HuH-7.5 (cell line): Measurements from ENCODE around the gene RASGEF1B.
A peak's percentile ranks its signal among the peaks of the same experiment; 100 is the strongest.
"Not testable (repeated sequence)": the region's sequence is repeated elsewhere in the genome, so short reads cannot be mapped to it uniquely, and the experiment has no call there.

ENCODE experiments used
- DNase-seq: peaks from one replicate; pipeline ENCODE4 v3.0.0; 2011; ENCODE audit warnings: low spot score

The RASGEF1B gene

DNA sequence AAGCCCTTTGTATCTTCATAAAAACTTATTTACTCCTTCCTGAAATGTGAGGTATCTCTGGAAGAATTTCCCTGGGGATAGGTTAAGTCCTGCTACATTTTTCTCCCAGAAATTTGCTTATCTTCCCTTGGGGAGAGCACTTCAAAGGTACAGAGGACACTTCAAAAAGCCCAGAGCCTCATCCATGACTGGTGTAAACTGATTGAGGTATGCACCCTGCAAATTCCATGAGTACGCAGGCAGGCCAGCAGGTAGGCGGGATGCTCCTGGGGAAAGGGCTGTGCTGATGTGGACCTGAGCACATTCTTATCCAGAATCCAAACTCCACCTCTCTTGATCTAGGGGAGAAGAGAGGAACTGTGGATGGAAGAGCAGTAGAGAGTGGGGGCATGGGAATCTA lies 26.3 kb upstream of the RASGEF1B start:
- no peak for DNase-seq

DNA sequence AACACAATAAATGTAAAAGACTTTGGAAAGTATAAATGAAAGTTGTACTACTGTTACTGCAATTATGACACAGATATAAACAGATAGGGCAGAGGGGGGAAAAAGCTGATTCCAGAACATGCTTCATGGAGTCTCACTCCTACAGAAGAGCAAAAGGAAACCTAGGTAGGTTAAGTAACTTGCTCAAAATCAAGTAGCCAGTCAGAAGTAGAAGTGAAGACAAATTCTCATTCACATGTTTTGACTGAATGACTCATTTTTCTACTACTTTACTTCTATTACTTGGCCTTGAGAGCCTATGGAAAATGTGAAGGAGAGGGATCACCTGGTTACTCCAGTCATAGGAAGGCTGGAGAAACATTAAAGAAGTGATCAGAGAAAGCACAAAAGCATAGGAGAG lies 23.6 kb upstream of the RASGEF1B start:
- DNase-seq: no peak

DNA sequence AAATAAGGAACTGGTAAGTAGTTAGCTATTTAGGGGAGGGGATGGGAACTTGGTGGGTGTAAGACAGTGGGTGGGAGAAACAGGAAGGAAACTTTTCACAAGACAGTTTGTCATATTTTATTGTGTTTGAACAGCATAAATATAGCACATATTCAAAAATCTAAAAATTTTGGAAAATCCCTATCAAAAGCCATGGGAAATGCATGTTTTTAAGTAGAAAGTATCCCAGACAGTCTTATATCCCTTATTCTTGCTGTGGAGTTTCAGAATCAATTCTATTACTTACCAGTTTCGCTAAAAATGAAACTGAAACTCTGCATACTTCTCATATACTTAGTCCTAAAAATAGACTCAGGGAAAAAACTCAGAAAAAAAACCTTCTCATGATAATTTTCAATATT lies 22.3 kb upstream of the RASGEF1B start:
- no peak for DNase-seq

DNA sequence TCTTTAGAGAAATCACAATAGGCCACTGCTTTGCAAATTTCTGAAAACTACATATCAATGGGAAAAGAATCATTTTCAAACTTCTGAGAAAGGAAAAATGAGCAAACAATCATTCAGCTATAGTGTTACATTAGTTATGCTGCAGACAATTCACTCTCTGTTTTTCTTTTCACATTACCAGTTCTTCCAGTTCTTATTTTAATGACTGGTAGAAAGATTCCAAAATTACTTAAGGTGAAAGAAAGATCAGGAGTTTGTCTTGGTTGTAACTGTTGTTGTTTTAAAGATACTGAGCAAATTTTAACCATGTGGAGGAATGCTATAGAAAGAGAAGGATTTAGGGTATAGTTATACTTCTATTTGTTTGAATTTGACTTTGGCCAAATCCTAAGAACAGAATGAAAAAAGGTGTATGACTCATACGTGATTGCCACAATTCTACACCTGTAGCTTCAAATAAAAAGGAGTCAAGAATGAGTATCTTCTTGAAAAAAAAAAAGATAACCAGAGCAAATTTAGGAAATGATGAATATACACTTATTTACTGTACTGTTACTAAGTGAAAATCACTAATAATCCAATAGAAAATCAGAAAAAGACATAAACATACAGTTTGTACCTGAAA lies 21.0 kb upstream of the RASGEF1B start:
- DNase-seq: no peak

DNA sequence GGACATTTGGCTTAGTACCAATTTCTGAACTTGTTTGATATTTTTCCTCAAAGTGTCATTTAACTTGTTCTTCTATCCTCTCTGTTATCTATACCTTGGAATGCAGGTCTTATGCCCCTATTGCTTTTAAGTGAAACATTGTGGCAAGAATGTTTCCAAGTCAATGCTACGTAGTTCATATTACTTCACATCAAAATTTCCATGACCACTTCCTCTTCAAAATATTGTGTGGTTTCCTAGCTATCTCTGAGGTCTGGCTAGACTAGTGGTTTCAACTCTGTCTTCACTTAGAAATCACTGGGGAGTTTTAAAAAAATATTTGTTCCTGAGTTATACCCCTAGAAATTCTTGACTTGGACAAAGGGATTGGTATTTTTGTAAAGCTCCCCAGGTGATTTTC lies 20.2 kb upstream of the RASGEF1B start:
- DNase-seq: no peak

DNA sequence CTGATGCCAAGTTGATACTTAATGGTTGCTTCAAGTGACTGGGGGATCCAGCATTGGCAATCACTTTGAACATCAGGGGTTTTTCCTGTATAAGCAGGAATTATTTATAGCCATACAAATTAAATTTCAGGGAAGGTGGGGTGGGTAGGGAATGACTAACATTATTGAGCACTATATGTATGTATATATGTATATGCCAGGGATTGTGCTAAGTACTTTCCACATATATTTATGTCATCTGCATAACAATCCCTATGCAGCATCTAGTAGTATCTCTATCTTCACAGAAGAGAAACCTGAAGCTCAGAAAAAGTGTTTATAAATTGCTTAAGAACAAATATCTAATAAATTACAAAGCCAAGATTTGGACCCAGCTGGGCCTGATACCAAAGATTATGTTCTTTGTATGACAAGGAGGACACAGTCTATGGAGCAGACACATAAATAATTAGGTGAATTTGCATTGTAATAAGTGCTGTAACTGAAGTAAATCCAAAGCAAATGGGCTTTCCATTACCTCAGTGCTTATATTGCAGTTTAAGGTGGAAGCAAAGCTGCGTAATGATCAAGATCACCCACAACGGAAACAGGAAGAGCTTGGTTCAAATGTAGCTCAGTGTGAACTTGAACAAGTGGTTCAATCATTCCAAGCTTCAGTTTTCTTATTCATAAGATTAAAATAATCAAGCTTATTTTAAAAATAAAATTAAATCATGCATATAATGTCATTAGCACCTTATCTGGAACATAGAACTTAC lies 18.9 kb upstream of the RASGEF1B start:
- DNase-seq: no peak

DNA sequence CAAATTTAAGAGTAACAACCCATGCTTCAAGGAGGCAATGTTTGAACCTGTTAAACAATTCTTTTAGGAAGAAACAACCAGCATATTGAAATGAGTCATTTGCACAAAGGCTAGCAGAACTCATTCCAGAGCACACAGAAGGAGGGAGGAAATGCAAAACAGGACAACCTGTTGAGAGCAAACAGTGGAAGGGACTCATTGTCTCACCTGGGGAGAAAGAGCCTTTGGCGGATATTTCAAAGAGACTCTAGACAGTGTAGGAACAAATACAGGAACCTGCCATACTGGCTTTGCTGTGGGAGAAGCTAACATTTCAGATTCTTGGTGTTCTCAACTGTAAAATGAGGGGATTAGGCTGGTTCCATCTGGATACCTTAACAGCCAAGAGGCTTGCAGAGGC lies 14.8 kb upstream of the RASGEF1B start:
- DNase-seq: no peak

DNA sequence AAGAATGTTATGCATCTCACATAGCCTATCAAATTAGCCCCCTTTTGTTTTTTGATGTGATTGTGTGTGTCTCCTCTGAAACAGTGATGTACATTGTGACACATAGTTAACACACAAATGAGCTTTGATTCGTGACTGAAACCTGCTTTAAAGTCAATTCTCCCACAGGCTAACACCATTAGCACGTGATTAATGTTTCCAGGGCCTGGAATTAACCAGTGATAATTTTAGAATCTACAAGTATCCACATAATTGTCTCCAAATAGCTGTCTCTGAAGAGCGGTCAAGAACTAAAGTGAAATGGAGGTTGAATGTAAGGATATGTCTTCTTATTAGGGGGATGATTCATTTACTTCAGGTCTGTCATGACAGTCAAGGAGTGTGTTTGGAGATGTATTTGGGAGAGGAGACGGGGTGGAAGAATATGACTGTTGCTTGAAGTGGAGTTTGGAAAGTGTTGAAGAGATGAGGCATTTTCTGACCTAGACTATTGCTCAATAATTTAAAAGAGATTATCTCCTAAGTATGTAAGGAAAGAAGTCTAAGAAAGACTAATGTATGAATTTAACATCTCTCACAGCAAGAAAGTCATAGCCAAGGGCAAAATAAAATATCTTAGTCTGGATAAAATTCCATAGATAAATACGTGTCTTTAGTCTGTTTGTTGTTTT lies 13.7 kb upstream of the RASGEF1B start:
- DNase-seq: no peak

DNA sequence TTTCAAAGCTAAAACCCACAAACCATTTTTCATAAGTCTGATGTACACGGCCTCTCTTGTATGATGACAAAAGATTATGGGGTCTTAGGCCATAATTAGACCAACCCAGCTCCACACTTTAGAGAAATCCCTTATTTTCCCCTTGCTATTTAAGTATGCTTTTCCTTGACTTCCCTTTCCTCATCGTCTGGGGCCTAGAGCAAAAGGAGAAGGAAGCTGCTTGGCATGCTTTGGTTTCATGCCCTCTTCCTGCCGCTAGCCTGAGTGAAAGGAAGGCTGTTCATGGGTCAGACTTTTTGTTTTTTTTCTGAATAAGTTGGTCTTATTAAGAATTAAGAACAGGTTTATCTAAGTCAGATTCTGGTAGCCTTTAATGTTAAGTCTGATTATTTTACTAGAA lies 10.6 kb upstream of the RASGEF1B start:
- no peak for DNase-seq

DNA sequence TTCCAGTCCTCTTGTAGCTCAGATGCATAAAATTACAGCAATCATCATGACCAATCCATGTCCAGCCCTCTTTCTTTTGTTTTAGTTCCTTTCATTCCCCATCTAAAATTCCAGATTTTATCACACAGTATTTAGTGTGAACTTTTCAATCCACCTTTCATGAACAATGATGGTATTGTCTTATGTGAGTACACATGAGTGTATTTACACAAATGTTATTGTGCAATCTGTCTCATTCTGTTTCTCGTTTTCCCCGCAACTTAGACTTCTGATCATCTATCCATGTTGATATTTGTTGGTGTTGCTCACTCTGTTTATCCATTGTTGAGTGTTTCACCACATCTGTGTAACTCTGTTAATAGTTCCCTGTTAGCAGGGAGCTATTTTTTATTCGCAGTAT lies 9.4 kb upstream of the RASGEF1B start:
- no peak for DNase-seq

DNA sequence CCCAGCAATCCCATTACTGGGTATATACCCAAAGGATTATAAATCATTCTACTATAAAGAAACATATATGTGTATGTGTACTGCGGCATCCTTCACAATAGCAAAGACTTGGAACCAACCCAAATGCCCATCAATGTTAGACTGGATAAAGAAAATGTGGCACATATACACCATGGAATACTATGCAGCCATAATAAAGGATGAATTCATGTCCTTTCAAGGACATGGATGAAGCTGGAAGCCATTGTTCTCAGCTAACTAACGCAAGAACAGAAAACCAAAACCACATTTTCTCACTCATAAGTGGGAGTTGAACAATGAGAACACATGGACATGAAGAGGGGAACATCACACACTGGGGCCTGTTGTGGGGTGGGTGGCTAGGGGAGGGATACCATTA lies 7.9 kb upstream of the RASGEF1B start:
- DNase-seq: not testable (repeated sequence)

DNA sequence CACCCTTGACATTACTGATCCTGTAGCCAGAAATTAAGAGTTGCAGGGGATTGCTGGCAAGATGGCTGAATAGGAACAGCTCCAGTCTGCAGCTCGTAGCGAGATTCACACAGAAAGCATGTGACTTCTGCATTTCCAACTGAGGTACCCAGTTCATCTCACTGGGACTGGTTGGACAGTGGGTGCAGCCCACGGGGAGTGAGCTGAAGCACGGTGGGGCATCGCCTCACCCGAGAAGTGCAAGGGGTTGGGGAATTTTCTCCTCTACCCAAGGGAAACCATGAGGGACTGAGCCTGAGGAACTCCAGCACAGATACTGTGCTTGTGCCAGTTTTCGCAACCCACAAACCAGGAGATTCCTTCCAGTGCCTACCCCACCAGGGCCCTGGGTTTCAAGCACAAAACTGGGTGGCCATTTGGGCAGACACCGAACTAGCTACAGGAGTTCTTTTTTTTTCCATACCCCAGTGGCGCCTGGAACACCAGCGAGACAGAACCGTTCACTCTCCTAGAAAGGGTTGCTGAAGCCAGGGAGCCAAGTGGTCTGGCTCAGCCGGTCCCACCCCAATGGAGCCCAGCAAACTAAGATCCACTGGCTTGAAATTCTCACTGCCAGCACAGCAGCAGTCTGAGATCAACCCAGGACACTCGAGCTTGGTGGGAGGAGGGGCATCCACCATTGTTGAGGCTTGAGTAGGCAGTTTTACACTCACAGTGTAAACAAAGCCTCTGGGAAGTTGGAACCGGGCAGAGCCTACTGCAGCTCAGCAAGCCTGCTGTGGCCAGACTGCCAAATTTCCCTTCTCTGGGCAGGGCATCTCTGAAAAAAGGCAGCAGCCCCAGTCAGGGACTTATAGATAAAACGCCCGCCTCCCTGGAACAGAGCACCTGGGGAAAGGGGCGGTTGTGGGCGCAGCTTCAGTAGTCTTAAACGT lies 1.9 kb upstream of the RASGEF1B start:
- DNase-seq: not testable (repeated sequence)

DNA sequence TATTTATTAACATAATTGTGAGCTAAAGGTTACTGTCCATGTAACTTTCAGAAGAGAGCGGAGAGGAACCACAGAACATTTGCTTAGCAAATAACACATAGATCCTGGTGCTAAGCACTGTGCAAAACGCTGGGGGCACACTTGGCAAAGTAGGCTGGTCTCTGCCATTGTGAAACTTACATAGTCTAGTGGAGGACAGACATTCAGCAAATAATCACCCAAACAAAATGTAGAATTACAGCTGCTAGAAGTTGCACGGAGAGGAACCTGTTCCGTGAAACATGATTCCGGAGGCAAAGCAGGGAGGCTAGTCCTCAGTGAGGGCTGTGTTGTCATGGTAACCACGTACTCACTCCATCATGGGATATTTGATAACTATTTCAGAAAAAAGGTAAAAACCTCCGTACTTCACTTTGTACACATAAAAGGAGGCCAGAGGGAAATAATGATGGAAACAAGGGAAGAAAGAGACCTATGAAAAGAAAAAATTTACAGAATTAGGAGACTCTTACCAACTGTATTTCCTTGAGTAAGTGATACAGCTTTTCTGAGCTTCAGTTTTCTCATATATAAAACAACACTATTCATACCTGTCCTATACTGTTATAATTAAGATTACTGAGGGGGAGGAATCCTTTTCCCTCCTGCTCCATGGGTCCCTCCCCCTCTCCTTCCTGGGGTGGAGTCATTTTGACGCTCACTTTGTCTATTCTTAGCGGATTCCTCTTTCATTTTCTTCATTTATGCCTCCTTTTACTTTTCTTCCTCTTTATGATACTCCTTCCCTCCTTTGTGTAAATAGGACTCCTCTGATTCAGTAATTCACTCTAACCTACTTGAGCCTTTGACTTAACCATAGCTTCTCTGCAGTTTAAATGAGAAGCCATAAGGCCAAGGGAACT lies 825 bp upstream of the RASGEF1B start:
- peak; percentile 29 for DNase-seq

DNA sequence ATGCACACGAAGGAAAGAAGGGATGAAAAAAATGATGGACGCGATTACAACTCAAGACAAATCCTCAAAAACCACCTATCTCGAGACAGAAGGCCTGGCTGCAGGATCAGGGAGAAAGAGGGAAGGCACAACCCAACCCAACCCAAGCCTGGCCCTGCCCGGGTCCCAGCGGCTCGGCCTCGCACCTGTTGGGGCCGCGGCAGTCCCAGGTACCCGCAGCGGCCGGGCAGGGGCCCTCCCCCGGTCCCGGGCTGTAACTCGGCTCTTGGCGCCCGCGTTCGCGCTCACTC lies 464 bp downstream of the RASGEF1B start:
- DNase-seq: no peak

DNA sequence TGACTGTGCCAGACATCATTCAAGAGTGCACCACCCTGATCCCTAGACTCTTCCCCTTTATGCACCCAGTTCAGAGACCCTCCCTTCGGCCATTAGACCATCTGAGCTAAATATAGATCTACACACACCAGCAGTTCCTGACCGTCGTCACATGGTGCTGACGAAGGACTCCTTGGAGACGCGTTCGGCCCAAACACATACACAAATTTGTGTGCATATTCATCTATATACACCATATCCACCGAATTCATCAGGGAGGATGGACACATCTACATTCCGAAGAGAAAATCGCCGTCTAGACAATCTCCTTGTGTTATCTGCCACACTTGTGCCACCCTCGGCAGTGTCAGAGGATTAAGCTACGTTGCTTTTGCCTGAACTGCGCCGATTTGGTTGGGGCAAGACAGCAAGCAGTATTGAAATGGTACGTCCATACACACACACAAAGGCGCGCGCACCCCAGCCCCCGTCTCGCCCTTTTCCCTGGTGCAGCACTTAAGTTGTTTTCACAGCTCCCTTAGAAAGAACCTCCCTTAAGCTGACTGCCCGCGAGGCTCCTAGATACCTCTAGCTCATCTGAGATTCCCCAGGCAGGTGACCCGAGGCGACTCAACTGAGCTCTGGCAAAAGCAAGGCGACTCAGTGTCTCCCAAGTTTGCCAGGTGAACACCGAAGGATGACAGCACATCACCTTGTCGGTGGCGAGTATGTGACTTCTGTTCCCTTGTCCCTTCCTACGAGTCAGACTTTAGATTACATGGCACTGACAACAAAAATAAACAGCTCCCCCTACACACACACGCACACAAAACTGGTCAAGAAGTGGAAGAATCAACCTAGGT lies 1.0 kb downstream of the RASGEF1B start:
- peak; percentile 16 for DNase-seq

DNA sequence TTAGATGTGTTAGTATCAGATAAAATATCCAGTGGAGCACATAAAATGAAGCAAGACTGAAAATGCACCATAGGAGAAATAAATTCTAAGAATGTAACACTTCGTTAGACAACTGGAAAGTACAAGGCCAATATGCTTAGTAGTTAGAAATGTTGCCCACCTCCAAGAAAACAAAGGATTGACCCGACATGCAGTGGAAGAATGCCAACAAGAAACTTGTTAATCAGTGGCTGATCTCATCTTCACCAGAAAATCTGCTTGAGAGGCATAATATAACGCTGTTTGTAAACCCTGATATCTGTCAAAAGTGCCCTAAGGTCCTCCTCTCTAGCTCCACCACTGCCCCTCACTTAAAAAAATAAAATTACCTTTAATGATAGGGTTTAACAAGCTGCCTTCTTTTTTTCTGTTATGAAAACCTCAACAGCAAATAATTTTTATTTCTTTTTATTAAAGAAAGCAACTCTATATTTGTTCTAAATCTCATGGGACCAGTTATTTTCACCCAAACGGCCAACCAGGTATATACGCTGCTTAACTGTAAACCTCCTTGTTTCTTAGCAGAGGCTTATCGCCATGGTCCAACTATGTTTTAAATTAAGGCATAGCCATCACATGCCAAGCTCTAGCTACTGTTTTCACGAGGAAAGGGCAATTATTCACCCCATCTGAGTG lies 1.8 kb downstream of the RASGEF1B start:
- no peak for DNase-seq

DNA sequence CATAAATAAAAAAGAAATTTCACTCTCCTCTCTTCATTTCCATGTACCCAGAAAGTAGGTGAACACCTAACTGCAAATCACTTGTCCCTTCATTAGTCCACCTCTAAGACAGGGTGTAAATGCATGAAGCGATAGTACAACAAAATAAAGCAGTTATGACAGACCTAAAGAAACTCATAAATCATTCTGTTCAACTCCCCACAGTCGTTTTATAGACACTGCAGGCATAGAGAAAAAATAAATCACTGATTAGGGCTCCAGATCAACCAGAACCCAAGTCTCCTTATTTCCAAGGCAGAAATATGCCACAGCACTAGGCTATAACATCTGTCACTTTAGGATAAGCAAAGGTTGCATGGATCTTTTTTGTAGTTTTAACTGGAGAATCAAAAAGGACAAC lies 3.0 kb downstream of the RASGEF1B start:
- DNase-seq: no peak

DNA sequence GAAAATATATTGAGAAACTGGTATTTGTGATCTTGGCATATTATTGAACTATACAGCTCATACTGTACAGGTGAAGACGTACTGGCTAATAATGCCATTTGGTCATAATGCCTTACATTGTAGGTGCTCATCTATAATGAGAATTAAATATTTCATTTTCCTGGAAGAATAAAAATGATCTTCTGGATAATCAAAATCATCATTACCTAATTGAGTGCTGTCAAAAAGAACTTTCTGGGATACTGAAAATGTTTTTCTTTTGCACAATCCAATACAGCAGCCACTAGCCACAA lies 4.1 kb downstream of the RASGEF1B start:
- DNase-seq: no peak

DNA sequence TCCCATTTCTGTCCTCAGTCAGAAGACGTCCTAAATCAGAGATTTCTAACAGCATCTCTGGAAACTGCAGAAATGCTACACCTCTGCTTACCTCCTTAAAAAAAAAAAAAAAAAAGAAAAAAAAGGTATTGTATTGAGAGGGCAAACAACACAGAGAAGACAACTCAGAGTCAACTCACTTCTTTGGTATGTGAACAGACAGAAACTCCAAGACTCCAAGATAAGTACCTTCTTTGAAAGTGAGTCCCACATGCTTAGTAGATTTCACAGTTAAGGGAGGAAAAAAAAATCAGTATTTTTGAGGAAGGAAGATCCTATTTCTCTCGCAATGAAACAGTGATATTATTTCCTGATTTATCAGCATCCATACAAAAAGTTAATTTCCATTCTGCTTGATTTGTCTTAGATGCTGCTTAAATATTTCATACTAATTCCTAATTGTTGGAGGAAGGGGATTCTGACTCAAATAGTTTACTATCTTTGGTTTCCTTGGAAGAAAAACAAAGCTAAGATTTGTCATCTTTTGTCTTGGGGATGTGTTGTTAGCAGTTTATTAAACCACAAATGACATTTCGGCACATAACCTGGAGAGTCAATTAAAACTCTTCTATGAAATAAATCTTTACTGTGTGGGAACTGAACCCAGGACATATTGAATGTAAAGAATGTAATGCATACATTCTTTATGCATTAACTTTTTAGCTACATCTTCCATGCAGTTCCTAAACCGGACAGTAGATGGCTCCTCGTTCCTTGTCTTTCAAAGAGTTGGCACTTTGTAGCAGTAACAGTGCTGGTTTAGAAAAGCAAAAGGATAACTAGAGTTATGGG lies 4.7 kb downstream of the RASGEF1B start:
- DNase-seq: peak; percentile 30
